HG03103 (cell line): ENCODE measurements around the gene RBM20.

Experiments used
- ATAC-seq: cut with Tn5 transposase; IDR thresholded peaks from one replicate; pipeline ENCODE4 v1.9.1; 2021; ENCODE audit warnings: low read depth; ENCODE audit not compliant: unreplicated experiment

The RBM20 gene

DNA sequence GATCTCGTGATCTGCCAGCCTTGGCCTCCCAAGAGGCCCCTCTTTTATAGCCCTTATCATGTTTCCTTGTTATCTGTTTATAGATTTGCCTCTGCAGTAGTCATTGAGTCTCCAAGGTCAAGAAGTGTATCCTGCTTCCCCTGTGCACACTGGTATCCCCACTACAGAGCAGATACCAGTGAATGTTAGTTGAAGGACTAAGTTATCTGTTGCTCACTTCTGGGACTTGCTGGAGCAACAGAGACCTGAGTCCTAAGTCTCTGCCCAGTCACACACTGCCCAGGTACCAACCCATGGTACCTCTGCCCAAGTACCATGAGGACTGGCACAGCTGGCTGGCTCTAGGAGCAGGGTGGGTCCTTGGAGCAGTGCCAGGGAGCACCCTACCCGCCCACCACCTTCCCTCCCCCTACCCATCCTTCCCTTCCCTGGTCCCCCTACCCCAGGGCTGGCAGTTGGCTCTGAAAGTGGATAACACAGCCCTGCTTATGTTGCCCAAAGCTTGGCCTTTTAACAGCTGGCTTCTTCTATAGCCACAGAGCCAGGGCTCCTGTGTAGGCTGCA lies 201.1 kb downstream of the RBM20 start:
- ATAC-seq = no peak

DNA sequence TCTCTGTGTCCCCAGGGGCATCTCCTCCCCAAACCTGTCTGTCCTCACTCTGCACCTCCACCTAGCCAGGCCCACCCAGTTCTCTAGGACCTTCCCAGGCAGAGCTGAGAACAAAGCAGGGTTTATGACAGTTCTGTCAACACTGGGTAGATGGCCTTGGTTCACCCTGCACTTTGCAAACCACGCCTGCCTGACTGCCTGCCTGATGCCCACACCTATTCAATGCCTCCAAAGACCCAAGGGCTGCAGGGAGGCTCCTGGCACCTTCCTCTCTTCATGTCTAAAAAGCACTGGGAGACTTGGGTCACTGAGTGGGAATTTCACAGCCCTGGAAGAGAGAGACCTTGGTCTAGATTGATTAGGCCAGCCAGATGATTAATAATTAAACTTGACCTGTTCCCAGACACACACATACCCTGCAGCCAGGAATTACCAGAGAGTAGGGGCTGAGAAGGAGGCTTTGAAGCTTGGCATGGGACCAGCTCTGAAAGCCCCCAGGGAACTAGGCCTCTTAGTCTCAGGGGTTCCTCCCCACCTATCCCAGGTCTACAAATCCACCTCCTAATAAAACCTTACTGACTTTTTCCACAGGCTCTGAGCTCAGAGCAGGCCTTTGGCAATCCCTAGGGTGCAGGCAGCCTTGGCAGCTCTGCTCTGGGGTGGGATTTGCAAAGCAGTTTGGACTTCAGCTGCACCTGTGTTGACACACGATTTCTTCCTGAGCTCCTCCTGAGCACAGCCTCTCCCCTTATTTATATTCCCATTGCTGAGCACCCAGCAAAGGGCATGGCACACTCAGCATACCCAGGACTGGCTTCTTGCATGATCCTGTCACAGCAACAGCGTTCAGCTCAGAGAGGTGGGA lies 201.9 kb downstream of the RBM20 start:
- no peak for ATAC-seq

DNA sequence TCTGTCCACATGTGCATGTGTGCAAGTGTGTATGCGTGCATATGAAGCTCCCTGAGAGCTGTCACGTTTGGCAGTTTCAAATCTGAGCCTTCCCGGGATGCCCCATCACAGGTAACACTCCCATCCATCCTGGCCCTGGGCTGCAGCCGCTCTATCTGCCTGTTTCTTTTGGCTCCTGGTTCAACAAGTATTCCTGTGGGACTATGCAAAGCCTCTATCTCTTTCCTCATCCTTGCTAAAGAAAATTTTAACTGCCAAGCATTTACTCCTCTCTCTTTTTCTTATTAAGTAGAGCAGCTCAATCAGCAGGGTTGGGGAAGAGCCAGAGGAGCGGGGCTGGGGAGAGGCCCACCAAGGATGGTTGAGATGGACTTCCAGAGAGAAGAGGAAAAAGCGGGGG lies 203.2 kb downstream of the RBM20 start:
- no peak for ATAC-seq

DNA sequence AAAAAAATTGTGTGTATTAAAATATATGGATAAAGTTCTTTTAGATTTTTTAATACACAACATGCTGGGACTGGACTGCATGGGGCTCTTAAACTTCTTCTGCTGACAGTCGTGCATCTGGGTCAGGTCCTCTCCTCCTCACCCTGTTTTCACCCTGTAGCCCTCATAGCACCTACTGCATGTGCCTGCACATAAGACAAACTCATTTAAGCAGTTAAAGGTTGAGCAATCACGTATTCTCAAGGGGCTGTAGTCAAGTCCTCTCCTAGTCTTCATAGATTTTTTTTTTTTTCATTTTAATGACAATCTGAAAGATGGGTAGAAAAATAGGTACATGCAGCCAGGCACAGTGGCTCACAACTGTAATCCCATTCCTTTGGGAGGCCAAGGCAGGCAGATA lies 204.0 kb downstream of the RBM20 start:
- ATAC-seq = no peak

DNA sequence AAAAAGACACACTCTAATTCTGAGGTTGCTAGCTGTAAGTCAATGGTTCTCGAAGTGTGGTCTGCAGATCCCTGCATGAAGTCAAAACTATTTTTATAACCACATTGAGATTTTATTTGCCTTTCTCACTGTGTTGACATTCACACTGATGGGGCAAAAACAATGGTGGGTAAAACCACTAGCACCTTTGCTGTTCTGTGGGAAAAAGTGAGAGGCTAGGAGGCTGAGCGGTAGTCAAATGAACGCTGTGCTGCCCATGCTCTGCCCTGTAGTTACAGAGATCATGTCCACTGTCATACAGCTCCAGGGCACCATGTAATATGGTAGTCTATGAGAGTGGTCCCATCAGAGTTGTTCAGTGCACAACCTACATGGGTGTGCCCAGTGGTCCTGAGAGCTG lies 206.0 kb downstream of the RBM20 start:
- ATAC-seq = no peak

DNA sequence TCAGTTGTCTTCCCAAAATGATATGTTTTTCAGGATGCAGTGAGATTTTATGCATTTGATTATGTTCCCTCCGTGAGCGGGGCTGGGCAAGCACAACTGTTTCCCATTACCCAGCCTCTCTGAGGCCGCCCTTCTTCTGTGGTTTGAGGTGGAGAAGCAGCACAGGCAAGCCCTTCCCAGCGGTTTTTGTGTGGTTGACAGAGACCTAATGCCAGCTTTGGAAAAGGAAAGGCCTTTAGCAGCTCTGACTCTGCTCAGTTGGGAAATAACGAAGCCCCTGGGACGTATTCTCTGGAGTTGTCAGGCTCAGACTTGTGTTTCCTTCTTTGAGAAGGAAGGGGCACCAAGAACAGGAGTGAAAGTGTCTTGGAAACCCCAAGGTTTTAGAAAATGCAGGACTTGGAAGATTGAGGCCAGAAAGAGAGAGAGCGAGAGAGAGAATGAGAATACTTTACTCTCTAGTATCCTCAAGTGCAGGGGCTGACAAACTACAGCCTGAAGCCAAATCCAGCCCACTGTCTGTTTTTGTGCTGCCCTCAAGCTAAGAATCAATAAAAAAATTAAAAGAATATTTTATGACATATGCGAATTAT lies 207.0 kb downstream of the RBM20 start:
- no peak for ATAC-seq

DNA sequence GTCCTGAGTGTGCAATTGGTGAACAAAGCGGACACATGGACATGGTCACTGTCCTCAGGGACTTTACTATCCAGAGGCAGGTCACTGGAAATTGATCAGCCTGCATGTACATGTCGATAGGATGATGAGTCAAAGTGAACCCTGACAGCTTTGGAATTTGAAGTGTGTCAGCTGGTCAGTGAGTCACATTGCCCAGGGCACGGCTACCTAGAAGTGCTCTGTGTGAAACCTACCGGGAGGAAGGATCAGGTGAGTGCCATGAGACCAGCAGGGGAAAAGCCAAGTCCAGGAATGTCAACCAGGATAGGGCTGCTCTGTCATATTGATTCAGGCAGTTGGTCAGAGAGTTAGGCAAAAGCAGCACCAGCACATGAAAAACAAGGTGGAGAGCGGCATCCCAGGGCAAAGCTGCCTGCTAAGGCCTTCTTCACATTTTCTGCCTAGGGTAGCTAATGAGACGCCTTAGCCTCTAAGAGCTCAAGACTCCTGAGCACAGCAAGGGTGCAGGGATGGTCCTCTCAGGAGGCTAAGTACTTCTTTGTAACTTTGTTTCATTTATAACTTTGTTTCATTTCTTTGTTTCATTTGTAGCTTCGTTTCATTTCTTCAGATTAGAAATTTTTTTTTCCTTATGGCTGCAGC lies 208.2 kb downstream of the RBM20 start:
- ATAC-seq = no peak

DNA sequence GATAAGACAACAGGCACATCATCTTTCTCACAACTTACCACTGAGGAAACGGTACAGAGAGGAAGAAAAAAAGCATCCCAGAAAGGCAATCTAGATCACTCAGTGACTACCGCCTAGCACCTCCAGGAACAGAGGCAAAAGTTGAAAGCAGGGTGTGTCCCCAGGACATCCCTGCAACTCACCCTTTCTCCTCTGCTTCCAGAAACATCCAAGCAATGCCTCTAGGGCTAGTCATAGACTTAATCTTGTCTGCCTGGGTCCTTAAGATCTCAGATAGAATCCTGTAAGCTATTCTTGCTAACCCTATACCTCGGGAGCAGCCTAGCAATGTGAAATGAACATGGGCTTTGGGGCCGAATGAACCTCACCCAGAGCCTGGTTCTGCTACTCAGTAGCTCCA lies 208.8 kb downstream of the RBM20 start:
- ATAC-seq = no peak

DNA sequence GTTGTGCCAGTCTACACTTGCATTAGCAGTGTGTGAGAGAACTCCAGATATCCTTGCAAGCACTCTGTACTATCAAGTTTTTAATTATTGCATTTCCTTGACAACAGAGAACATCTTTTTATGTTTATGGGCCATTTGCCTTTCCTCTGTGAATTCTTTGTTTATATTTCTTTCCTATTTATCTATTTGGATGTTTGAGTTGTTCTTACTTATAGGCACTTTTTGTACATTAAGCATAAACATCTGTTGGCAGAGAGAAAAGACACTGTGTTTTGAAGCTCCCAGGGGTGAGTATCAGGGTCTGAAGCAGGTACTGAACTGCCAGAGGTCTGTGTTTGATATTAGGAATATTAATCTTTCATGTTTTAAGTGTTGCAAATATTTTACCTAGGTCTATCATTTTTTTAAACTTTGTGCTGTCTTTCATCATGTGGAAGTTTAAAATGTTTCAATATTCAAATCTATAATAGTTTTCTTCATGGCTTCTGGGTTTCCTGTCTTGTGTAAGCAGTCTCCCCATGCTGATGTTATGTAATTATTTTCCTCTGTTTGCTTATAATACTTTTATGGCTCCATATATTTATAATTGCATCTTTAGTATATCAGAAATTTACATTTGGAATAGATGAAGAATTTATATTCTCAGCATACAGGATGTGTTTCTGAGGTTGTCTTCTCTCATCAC lies 209.9 kb downstream of the RBM20 start:
- ATAC-seq = no peak

DNA sequence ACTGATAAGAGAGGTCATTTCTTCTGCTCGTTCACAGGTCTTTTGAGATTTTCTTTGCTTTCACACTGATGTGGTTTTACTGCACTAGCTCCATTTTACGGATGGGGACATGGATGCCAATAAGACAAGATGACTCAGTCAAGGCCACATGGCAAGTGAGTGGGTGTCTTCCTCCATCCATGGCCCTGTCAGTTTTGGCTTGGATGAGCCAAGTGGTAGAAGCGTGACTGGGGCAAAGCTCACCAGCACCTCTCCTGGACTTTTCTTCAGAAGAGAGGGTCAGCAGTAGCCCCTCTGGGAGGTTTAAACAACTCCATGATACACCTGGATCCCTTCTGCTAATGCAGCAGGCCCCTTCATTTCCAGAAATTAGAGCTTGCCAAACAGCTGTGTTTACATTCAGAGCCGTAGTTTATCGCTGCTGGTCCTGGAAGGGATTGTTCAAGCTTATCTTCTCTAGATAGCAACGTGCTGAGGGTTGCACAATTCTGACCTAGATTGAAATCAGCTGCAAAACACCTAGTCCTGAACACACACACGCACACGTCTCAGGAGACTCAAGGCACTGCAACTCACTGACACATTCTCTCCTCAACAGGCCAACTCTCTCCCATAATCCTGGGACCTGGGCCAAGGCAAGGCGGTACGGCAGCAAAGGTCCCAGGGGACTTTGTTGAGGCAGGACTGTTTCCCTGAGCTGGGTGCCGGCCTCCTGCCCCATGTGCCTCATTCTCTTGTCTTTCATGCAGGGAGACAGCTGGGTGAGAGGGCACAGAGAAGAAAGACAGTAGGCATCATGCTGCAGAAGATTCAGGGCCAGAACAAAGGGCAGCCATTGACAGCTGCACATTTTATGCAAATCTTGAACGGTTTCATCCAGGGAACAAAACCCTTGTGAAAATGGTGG lies 213.4 kb downstream of the RBM20 start:
- peak; percentile 28 for ATAC-seq

DNA sequence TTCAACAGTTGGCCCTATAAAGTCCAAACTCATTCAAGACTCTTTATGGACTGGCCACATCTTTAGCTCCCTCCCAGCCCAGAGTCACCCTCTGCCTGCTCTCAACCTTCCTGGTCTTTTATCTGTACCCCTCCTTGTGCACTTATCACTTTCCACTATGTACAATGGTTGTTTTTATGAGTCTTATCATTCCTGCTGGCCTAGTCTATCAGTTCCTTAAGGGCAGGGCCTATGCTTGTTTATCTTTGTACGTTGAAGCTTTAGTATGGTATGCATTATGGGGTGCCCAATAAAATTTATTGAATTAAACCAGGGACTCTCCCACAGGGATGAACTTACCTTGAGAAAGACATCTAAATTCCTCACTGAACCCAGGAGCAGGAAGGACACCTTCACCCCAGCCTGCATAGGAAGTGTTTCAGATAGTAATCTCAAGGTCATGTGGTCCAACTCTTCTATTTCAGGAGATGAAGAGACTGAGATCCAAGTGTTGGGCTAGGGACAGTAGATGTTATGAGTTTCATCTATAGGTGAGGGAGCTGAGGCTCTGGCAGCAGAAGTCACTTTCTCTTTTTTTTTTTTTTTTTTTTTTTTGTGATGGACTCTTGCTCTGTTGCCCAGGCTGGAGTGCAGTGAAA lies 214.3 kb downstream of the RBM20 start:
- no peak for ATAC-seq

DNA sequence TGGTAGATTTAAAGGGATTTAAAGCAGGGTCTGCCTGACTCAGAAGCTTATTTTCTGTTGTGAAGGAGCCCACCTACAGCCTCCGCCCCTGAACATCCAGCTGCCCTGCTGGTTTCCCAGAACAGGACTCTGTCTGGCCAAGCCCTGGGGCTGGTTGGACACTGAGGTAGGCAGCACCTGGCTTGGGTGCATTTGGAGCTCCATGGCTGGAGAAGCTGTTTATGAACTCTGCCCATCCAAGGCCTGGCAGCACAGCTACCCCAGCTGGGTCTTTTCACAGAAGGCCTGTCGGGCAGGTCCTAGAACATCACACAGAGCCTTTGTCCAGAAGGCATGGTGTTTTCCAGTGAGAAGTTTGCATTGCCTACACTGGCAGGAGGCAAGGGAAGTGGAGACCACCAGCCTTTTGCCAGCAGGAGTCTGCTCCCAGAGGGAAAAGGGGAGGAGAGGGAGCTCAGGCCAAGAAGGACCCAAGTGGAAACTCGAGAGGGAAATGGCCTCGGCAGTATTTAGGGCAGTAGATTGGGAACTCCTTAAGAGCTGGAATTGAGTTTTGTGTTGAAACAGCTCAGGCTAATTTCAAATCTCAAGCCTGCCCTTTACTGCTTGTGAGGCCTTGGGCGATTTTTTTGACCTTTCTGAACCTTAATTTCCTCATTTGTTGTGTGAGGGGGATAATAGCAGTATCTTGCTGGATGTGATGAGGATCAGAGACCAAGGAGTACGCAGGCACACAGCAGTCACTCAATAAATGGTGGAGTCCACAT lies 215.3 kb downstream of the RBM20 start:
- no peak for ATAC-seq

DNA sequence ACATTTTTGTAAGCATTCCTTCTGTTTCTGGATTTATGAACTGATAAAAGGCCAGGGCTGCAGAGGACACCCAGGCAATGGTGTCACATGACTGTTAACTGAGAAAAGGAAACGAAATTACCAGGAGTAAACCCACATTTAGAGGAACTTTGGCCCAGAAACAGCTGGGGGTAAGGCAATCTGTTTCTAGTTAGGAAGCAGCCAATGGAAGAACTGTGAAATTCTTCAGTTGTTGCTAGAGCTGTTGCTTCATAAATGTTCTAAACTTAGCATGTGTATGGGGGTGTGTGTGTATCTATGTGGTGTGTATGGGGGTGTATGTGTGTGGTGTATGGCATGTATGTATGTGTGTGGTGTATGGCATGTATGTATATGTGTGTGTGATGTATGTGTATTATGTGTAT lies 215.8 kb downstream of the RBM20 start:
- ATAC-seq = no peak

DNA sequence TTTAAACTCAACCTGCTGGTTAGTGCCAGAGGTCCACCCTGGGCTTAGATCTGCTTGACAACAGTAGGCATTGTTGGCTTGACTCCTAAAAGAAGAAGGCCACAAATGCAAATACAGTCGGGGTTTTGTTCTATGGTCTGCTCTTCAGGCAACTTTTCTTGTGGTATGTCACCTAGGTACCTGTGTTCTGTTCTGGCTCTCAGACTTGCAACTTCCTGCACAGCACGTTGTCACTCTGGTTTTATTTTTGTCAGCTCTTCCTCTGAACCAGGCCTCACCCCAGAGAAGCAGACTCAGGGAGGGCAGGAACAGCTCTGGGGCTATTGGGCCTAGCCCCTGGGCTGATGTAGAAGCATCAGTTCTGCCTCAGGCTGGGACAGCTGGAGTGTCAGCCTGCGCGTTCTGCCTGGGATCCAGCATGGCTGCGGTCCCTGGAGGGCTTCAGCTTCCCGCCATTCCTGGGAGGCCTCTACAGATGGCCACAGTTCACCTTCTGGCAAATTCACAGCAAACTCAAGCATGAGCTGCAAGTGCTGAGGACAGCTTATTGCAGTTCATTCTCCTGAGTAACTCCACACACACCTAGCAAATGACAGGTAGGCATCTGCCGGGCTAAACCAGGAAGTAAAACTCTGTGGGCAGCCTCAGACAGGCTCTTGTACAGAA lies 216.6 kb downstream of the RBM20 start:
- ATAC-seq = peak; percentile 45

DNA sequence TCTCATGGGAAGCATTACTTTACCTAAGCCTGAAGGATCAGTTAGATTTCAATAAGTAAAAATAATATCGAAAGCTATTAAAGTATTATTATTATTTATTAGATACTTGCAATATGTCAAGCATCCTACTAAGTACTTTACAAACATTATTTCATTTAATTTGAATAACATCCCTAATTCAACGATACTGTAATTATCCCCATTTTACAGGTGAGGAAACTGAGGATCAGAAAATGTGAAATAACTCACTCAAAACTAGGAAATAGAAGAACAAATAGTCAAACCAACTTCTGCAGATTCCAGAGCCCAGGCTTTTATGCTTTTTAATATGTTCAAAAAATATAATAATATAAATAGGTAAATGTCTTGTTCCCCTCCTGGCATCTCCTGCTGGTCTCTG lies 217.3 kb downstream of the RBM20 start:
- no peak for ATAC-seq

DNA sequence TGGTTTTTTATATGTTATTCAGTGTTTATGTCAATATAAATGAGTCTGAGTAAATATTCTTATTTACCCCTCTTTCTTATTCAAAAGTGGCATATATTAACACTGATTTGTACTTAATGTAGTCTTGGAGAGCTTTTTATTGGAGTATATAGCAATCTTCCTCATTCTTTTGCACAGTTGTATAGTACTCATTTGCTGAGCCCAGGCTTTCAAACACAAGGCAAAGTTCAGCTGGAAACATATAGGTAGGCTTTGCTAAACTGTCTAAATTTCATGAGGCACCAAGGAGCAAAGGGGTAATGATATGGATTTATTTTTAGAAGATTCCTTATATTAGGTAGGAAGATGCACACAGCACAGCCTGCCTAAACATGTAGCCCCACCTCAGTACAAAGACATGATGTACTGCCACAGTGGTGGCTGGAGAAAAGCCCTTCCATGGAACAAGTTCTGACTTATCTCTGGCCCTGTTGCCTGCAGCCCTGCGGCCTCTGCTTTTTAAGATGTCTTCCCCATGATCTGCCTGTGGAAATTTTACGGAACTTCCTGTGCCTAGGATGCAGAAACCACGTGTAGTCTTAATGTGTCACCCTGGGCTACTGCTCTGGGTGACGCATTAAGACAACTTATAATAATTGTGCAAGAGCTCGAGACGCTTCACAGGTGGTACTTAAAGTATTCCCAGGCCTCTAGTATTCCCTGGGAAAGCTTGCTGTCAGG lies 218.0 kb downstream of the RBM20 start:
- ATAC-seq = no peak

DNA sequence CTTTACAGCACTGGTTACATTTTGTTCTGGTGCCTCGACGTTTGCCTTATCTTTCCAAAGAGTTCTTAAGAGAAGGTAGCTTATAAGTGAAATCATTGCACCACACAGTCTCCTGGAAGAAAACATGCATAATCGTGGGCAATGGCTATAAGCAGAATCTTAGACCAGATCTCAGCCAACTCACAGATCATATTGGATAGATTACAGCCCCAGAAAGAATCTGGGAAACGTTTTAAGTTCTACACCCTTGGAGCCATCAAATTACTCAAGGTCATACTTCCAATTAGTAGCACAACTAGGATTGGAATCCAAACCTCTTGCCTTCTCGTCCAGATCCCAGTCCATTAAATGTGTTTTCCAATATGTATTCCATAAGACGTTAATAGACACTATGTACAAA lies 218.8 kb downstream of the RBM20 start:
- ATAC-seq = no peak

DNA sequence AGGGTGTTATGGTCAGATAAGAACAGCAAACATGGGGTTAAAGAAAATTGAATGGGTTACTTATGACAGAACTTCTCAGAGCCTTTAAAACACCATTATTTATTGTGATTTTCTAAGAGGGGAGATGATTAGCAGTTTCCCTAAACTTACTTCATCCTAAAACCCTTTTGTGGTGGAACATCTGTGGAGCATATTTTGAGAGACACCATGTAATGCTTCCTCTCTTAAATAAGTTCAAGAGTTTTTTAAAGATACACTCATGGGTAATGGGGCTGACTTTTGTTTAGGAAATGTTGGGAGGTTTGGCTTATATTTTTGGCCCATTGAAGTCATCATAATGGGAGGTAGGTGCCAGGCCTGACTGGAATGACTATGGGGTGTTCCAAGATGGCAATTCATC lies 219.2 kb downstream of the RBM20 start:
- no peak for ATAC-seq
